Fibroblast of lung (primary cell): Measurements from ENCODE around the gene LMNB1.

Experiments used
- CTCF ChIP-seq, 2 donors: IDR thresholded peaks in 1 of 2; conservative IDR thresholded peaks in 1 of 2; 1 replicate in 1 of 2; 2 replicates in 1 of 2; pipeline ENCODE4 v1.5.1; 2011 to 2012; ENCODE audit warnings: low read length in 2 of 2, control low read depth in 1 of 2, inconsistent platforms in 1 of 2, low read depth in 1 of 2, mild to moderate bottlenecking in 1 of 2
- EZH2 ChIP-seq: IDR thresholded peaks from 2 replicates; pipeline ENCODE4 v1.5.1; 2012; ENCODE audit warnings: low read length, control low read depth, mild to moderate bottlenecking; ENCODE audit errors: missing control alignments

GRCh38 chr5:126742425-126742824 is 34.5 kb upstream of the LMNB1 start:
- no peak for TF ChIP-seq CTCF (conservative IDR thresholded peaks at IDR 0.05 in 1 of 2, IDR thresholded peaks at IDR 0.05 in 1 of 2; ENCODE audit: low read depth in 1 of 2, low read length in 2 of 2)
- TF ChIP-seq EZH2: no peak
